Central memory CD8-positive, alpha-beta T cell (primary cell): Measurements from ENCODE around the gene MARVELD2.
"Not testable (repeated sequence)": the region's sequence is repeated elsewhere in the genome, so short reads cannot be mapped to it uniquely, and the experiment has no call there.

Experiments used
- ATAC-seq: fragments of 150-1000 bp; cut with Tn5 transposase; replicated peaks from 2 replicates; pipeline ENCODE4 v1.10.0; 2022; ENCODE audit warnings: mild to moderate bottlenecking, moderate FRiP score, moderate number of reproducible peaks; ENCODE audit not compliant: poor library complexity, severe bottlenecking; ENCODE audit errors: extremely low read depth
- DNase-seq, 2 donors: peaks; one replicate each; pipeline ENCODE4 v3.0.0; 2021; ENCODE audit warnings: low spot score in 2 of 2
- H3K27ac Mint-ChIP-seq: one replicate; pipeline ENCODE4 v1.8.0; 2022; ENCODE audit warnings: low read depth, mild to moderate bottlenecking, moderate library complexity, mixed read lengths
- H3K27me3 Mint-ChIP-seq: one replicate; pipeline ENCODE4 v1.8.0; 2022; ENCODE audit warnings: mixed read lengths
- H3K36me3 Mint-ChIP-seq: one replicate; pipeline ENCODE4 v1.8.0; 2022; ENCODE audit warnings: mild to moderate bottlenecking, moderate library complexity, mixed read lengths; ENCODE audit not compliant: insufficient read depth
- H3K4me1 Mint-ChIP-seq: one replicate; pipeline ENCODE4 v1.8.0; 2022; ENCODE audit warnings: mixed read lengths
- H3K4me3 Mint-ChIP-seq: one replicate; pipeline ENCODE4 v1.8.0; 2022; ENCODE audit warnings: mild to moderate bottlenecking, moderate library complexity, mixed read lengths
- H3K9me3 Mint-ChIP-seq: one replicate; pipeline ENCODE4 v1.8.0; 2022; ENCODE audit warnings: mixed read lengths

The MARVELD2 gene, protein sequence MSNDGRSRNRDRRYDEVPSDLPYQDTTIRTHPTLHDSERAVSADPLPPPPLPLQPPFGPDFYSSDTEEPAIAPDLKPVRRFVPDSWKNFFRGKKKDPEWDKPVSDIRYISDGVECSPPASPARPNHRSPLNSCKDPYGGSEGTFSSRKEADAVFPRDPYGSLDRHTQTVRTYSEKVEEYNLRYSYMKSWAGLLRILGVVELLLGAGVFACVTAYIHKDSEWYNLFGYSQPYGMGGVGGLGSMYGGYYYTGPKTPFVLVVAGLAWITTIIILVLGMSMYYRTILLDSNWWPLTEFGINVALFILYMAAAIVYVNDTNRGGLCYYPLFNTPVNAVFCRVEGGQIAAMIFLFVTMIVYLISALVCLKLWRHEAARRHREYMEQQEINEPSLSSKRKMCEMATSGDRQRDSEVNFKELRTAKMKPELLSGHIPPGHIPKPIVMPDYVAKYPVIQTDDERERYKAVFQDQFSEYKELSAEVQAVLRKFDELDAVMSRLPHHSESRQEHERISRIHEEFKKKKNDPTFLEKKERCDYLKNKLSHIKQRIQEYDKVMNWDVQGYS

DNA sequence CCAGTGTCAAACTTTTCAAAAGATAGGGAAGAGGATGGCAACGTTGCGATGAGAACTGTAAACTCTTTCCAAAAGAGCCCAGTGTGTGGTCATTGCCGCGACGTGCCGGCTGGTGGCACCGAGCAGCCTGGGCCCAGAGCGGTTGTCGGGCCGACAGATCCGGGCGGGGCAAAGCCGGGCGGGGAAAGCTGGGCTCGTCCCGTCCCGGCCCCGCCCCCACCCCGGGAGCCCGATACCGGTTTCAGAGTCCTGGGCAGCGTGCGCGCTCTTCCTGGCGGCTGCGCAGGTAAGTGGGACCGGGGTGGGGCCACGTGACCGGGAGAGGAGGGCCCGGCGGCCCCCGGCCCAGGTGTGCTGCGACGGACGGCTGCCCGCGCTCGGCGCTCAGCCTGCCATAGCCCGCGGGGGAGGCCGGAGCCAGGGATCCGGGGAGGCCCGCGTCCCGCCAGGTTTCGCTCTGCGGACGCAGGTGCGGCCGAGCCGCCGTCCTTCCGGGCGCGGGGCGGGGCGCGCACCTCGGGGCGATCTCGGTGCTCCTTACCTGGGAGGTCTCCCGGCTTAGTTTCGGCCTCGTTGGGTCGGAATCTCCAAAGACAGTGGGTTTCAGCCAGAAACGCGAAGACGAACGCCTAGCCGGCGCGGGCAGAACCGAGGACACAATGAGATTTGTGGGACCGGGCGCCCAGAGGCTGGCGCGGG lies at the start of gene MARVELD2:
MARVELD2 (plus strand) TSS at position 232 of the 699 bp plus-strand sequence. CDS start 4,270 bp downstream, outside the sequence.
- H3K4me3 Mint-ChIP-seq = peak within 1 kb of the TSS; percentile 54
- ATAC-seq (peak; percentile 46), DNase-seq (no peak)
- no peak within 1 kb of the TSS for H3K27ac Mint-ChIP-seq
- H3K36me3 Mint-ChIP-seq = peaks cover 12% of the 10 kb centered on the region
- H3K9me3 Mint-ChIP-seq = no peaks in the 10 kb centered on the region
- no peaks in the 10 kb centered on the region for H3K4me1 Mint-ChIP-seq
- H3K27me3 Mint-ChIP-seq = no peaks in the 10 kb centered on the region

DNA sequence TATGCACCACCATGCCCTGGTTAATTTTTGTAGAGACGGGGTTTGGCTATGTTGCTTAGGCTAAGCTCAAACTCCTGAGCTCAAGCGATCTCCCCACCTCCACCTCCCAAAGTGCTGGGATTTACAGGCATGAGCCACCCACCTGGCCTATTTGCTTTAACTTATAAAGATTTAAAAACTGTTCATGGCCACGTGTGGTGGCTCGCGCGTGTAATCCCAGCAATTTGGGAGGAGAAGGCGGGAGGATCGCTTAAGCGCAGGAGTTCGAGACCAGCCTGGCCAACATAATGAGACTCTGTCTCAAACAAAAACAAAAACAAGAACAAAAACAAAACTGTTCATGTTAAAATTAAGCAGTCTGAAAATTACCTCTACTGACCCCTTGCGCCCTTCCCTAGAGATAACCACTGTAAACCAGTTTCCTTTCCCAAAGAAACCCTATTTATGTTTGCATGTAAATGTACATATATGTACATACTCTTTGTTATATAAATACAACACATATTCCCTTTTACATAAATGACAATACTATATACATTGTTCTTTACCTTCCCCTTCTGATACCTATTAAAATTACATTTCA lies 47.1 kb upstream of the MARVELD2 start:
- no peak for DNase-seq
- H3K36me3 Mint-ChIP-seq = peaks cover 51% of the 10 kb centered on the region
- no peaks in the 10 kb centered on the region for H3K9me3 Mint-ChIP-seq
- H3K27me3 Mint-ChIP-seq = no peaks in the 10 kb centered on the region
- peak overlapping the region; percentile 98 for H3K27ac Mint-ChIP-seq
- H3K4me1 Mint-ChIP-seq = peaks cover 30% of the 10 kb centered on the region
- ATAC-seq = no peak
- peak overlapping the region; percentile 90 for H3K4me3 Mint-ChIP-seq

DNA sequence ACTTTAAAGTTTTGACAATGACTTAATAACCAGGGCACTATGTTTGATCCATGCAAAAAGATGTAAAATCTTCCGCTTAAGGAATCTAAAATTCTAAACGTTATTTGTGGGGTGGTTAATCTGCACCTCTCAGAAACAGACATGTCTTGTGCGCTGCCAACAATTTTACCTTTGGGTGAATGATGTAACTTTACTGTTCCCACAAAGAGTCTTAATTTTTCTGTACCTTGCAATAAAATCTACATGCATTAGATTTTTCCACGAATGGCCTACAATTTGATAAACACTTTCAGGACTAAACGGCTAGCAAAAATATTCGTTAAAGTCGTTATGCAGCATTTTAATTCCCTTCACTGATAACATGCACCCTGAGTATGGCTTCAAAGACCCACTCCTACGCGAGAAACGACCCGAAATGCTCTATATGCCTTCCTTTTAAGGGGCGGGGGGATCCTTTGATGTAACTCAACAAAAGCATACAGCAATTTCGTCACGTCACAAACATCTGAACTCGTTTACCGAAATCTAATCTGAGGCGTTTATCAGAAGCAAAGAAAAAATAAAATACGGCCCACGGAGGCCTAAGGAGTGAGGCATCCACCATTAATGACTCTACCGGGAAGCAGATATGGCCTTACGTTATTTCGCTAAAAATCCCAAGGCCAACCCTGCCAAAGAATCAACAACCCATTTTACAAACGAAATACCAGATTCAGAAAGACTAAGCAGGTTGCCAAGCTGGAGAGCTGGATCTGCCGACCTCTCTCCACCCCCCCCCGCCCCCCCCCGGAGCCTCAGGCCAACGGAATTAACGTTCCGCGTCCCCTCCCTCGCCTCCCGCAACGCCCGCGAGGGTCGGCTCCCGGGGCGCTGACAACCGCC lies 46.2 kb upstream of the MARVELD2 start:
- DNase-seq (no peak), ATAC-seq (peak; percentile 9)
- Mint-ChIP-seq H3K36me3 (peaks cover 48% of the 10 kb centered on the region), H3K4me1 (peaks cover 30% of the 10 kb centered on the region), H3K27ac (peak overlapping the region; percentile 98), H3K9me3 (no peaks in the 10 kb centered on the region), H3K4me3 (peak overlapping the region; percentile 90), H3K27me3 (no peaks in the 10 kb centered on the region)

DNA sequence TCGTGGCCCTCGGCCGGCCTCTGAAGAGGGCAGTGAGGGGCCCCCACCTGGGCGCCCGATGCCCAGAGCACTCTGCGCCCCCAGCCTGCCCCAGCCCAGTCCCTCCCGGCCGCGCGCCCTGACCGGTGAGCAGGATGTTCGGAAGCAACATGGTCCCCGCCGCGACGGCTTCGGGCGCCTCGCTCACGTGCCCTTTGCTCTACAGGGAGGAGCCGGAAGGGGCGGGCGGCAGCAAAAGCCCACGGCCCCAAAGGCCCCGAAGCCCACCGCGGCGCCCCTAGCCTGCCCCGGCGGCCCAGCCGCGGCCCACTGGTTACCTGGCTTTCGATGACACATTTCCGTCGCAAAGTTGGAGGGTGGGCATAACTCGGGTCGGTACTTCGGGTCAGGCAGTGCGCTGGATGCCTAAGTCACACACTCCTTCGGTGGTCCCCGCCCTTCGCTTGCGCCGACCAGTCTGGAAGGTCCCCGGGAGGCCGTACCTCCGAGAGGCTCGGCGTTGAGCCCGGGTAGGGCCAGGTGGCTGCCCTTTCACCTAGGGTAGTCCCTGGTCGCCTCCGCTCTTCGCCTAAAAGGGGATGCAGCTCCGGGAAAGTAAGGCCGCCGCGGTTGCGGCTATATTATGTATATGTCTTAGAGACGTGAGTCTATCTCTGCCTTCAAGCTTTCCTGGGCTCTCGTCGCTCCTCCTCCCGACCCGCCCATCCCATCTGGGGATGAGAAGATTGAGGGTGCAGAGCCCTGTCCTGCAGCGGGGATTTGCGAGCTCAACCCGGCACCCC lies 45.4 kb upstream of the MARVELD2 start, which contains the start of the genes AK6, RAD17 and TAF9:
AK6 (minus strand) TSS at position 181 of the 782 bp plus-strand sequence; CDS start at position 151, 30 bp downstream.
RAD17 (plus strand) TSS at position 479 of the 782 bp plus-strand sequence. CDS start 2,391 bp downstream, outside the sequence.
TAF9 (minus strand) TSS at position 181 of the 782 bp plus-strand sequence. CDS start 3,783 bp downstream, outside the sequence.
- DNase-seq (peak; percentile 90), ATAC-seq (peak; percentile 89)
- peak within 1 kb of the TSS; percentile 98 for H3K27ac Mint-ChIP-seq
- H3K4me1 Mint-ChIP-seq = peaks cover 30% of the 10 kb centered on the region
- H3K4me3 Mint-ChIP-seq = peak within 1 kb of the TSS; percentile 90
- no peaks in the 10 kb centered on the region for H3K9me3 Mint-ChIP-seq
- H3K27me3 Mint-ChIP-seq = no peaks in the 10 kb centered on the region
- H3K36me3 Mint-ChIP-seq = peaks cover 47% of the 10 kb centered on the region

DNA sequence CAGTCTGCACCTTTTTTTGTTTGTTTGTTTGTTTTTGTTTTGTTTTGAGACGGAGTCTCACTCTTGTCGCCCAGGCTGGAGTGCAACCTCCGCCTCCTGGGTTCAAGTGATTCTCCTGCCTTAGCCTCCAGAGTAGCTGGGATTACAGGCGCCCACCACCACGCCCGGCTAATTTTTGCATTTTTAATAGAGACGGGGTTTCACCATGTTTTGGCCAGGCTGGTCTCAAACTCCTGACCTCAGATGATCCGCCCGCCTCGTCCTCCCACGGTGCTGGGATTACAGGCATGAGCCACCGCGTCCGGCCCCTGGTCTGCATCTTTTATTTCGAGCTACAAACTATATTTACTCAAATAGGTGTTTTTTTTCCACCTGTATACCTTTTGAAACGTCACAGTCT lies 44.6 kb upstream of the MARVELD2 start:
- ATAC-seq = not testable (repeated sequence)

DNA sequence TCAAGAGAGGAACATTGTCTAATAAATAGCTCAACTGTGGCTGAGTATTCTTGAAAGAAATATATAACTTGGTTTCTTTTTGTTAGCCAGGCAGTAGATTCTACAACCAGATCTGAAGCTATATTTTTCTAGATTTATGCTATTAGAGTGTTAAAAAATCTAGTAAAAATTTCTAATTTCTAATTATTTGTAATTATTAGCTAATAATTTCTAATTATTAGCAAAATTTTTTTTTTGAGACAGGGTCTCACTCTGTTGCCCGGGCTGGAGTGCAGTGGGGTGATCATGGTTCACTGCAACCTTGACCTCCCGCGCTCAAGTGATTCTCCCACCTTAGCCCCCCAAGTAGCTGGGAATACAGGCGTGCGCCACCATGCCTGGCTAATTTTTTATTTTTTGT lies 42.5 kb upstream of the MARVELD2 start:
- Mint-ChIP-seq H3K4me1 (peaks cover 19% of the 10 kb centered on the region), H3K36me3 (peaks cover 31% of the 10 kb centered on the region), H3K9me3 (no peaks in the 10 kb centered on the region), H3K27ac (peak overlapping the region; percentile 44), H3K27me3 (no peaks in the 10 kb centered on the region), H3K4me3 (no peak overlapping the region)
- DNase-seq (no peak), ATAC-seq (no peak)

More for the DNA sequence above, 44.6 kb upstream of the MARVELD2 start:
- Mint-ChIP-seq H3K4me3 (peak overlapping the region; percentile 90), H3K27ac (peak overlapping the region; percentile 98), H3K4me1 (peaks cover 25% of the 10 kb centered on the region), H3K36me3 (peaks cover 42% of the 10 kb centered on the region)
- not testable (repeated sequence) for H3K27me3 Mint-ChIP-seq, H3K9me3 Mint-ChIP-seq, DNase-seq

DNA sequence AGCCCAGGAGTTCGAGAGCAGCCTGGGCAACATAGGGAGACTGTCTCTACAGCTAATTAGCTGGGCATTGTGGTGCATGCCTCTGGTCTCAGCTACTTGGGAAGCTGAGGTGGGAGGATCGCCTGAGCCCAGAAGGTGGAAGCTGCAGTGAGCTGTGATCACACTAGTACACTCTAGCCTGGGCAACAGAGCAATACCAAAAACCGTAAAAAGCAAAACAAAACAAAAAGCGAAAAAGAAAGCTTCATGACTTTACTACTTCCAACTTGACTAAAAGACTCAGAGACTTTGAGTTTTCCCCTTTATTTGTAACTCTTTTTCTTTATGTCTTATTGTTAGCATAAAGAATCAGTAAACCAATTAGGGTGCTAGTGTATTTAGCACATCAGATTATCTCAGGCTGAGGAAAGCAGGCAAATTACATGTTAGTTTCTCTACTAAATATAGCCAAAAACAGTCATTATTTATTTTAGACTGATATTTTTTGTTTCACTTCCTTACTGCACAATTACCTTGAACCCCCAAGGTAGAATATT lies 39.9 kb upstream of the MARVELD2 start:
- no peak overlapping the region for H3K4me3 Mint-ChIP-seq
- no peak for ATAC-seq

DNA sequence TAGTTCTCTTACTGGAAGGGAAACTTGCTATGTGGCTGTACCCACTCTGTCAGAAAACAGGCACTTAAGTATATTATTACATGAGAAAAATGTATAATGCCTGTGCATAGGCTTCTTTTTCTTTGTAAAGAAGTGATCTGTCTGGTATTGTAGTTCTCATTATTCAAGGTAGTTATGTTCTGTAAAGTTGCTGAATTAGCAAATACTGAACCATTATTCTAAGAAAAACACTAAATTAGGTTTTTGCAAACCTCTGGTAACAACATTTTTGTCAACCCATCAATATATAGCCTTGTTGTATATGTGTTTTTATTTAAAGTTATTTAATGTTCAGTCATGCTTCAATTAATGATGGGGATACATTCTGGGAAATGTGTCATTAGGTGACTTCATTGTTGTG lies 36.5 kb upstream of the MARVELD2 start:
- H3K9me3 Mint-ChIP-seq = no peaks in the 10 kb centered on the region
- no peaks in the 10 kb centered on the region for H3K4me1 Mint-ChIP-seq
- no peak overlapping the region for H3K27ac Mint-ChIP-seq
- peaks cover 27% of the 10 kb centered on the region for H3K36me3 Mint-ChIP-seq
- DNase-seq (no peak), ATAC-seq (no peak)
- no peak overlapping the region for H3K4me3 Mint-ChIP-seq
- H3K27me3 Mint-ChIP-seq = no peaks in the 10 kb centered on the region

More for the DNA sequence above, 39.9 kb upstream of the MARVELD2 start:
- Mint-ChIP-seq H3K9me3 (no peaks in the 10 kb centered on the region), H3K36me3 (peaks cover 20% of the 10 kb centered on the region), H3K27me3 (no peaks in the 10 kb centered on the region), H3K27ac (no peak overlapping the region), H3K4me1 (peaks cover 4% of the 10 kb centered on the region)
- no peak for DNase-seq

DNA sequence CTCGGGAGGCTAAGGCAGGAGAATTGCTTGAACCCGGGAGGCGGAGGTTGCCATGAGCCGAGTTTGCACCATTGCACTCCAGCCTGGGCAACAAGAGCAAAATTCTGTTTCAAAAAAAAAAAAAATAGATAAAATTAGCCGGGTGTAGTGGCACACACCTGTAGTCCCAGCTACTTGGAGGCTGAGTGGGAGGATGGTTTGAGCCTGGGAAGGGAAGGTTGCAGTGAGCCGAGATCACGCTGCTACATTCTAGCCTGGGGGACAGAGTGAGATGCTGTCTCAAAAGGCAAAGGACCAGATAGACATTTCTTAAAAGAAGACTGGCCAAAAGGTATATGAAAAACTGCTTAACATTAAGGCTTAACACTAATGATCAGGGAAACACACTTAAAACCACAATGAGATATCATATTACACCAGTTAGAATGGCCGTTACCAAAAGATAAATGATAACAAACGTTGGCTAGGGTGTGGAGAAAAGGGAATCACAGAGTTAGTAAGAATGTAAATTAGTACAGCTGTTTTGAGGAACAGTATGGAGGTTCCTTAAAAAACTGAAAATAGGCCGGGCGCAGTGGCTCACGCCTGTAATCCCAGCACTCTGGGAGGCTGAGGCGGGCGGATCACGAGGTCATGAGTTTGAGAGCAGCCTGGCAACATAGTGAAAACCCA lies 10.1 kb upstream of the MARVELD2 start:
- no peaks in the 10 kb centered on the region for H3K9me3 Mint-ChIP-seq
- no peaks in the 10 kb centered on the region for H3K27me3 Mint-ChIP-seq
- no peak overlapping the region for H3K4me3 Mint-ChIP-seq
- peaks cover 39% of the 10 kb centered on the region for H3K36me3 Mint-ChIP-seq
- DNase-seq (no peak), ATAC-seq (no peak)
- no peak overlapping the region for H3K27ac Mint-ChIP-seq
- no peaks in the 10 kb centered on the region for H3K4me1 Mint-ChIP-seq

DNA sequence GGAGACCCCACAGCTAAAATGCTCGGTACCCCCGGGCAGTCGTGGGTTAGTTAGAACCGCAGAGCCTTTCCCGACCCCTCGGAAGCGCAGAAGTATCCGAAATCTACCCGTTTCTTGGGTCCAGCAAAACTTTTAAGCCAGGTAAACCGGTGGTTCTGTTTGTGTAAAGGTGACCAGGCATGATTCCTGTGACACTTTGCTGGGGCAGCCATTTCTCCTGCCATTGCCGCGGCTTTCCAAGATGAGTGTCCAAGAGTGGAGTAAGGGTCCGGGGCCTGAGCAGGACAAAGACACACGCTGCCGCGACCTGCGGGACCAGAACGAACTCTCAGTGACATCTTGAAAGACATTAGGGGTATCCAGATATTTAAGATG lies 655 bp downstream of the MARVELD2 start:
- Mint-ChIP-seq H3K27ac (no peak overlapping the region), H3K9me3 (no peaks in the 10 kb centered on the region), H3K4me3 (peak overlapping the region; percentile 13), H3K4me1 (no peaks in the 10 kb centered on the region), H3K36me3 (peaks cover 12% of the 10 kb centered on the region), H3K27me3 (no peaks in the 10 kb centered on the region)
- no peak for ATAC-seq
- DNase-seq = no peak
